ENCODE measurements around the gene DCTN4. TPM values are rescaled to one million over a fixed set of nuclear protein-coding genes. Genes with fewer than 3 reads are reported as not detected.

DCTN4 gene
- total RNA-seq, 1 experiment from 2014 or later: 48.5 TPM

DNA sequence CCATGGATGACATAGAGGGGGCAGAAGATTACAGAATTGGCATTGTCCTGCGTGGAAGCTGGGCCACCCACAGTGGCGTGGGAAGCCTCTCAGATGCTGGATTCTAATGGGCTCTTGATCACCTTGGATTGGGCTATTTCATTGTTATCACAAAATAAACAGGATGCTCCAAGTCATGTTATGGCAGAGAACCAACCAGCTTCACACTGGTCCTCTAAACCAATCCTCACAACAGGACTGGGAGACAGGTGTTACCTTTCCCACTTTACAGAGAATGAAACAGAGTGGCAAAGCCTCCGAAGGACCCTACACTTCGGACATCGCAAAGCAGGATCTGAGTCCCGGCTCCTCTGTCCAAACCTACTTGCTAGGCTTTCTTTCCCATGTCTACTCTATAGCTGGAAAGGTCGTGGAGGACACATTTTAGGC, 19.3 kb upstream of the DCTN4 start:
- Histone ChIP-seq H3K14ac (ENCODE audit: insufficient read depth, low read length) (peak overlapping the region; percentile 74), H3K56ac (ENCODE audit: insufficient read length, low read depth, low read length) (no peak overlapping the region), H3K27me3 (ENCODE audit: insufficient read depth, low read length) (peaks cover 4% of the 10 kb centered on the region; the same call in 1 of the 2 replicates), H4K20me1 (ENCODE audit: control insufficient read depth, insufficient read depth, insufficient read length) (no peaks in the 10 kb centered on the region), H2AFZ (ENCODE audit: low read length) (no peak overlapping the region), H2AK5ac (ENCODE audit: insufficient read length, low read length) (no peak overlapping the region), H2BK12ac (ENCODE audit: insufficient read length, low read depth, low read length) (peak overlapping the region; percentile 17), H2BK20ac (ENCODE audit: low read depth, low read length, poor library complexity, severe bottlenecking) (no peak overlapping the region), H4K91ac (ENCODE audit: insufficient read length, low read depth, low read length) (no peak overlapping the region), H3K4me1 (ENCODE audit: insufficient read depth, low read length) (peaks cover 28% of the 10 kb centered on the region), H3K23ac (ENCODE audit: insufficient read length, low read depth, low read length) (no peak overlapping the region), H3K23me2 (ENCODE audit: insufficient read length, low read depth, low read length, poor library complexity, severe bottlenecking) (peaks cover 13% of the 10 kb centered on the region), H3T11ph (ENCODE audit: low read length) (no peak overlapping the region), H4K5ac (ENCODE audit: insufficient read length, low read depth, low read length) (no peak overlapping the region), H2BK5ac (ENCODE audit: insufficient read length, low read length) (no peak overlapping the region), H3K4me2 (ENCODE audit: insufficient read depth, insufficient read length, low read length) (peak overlapping the region; percentile 95), H3K79me1 (ENCODE audit: insufficient read depth, low read depth, low read length, poor library complexity, severe bottlenecking) (no peaks in the 10 kb centered on the region), H2BK15ac (ENCODE audit: low read depth, low read length) (no peak overlapping the region), H3K18ac (ENCODE audit: insufficient read length, low read depth, low read length) (peak overlapping the region; percentile 81), H3K9ac (ENCODE audit: extremely low read depth, insufficient read length, low read length) (peak overlapping the region; percentile 84), H2BK120ac (ENCODE audit: low read depth, low read length, poor library complexity, severe bottlenecking) (no peak overlapping the region), H3K27ac (ENCODE audit: insufficient read length, low read depth, low read length) (no peak overlapping the region), H3K79me2 (ENCODE audit: insufficient read depth, low read length) (peaks cover 2% of the 10 kb centered on the region; the same call in 1 of the 2 replicates), H4K8ac (replicated peaks; ENCODE audit: insufficient read length, low read depth, low read length) (no peak overlapping the region), H3K4ac (ENCODE audit: low read depth, low read length) (no peak overlapping the region), H3K9me3 (ENCODE audit: control insufficient read depth, low read depth, low read length) (no peaks in the 10 kb centered on the region)
- H3K27ac Mint-ChIP-seq: peak overlapping the region in 2 of 3 experiments; percentile 49 to 82; a peak in 5 of 7 replicates
- DNase-seq: no peak
- H3K27me3 Mint-ChIP-seq (ENCODE audit: low read depth): peaks cover 46% of the 10 kb centered on the region
- H3K36me3 Mint-ChIP-seq (ENCODE audit: insufficient read depth in 1 of 3, low read depth in 3 of 3): peaks cover 13 to 14% (median 13%) of the 10 kb centered on the region in 3 experiments; a peak in 6 of 7 replicates
- H3K4me3 Mint-ChIP-seq: peak overlapping the region; percentile 89 to 99
- no CpG with 5 or more reads among the region's 7 CpGs for WGBS (ENCODE audit: extremely low coverage, insufficient read length, low lambda C conversion rate)
- H3K4me1 Mint-ChIP-seq: peaks cover 51 to 52% of the 10 kb centered on the region in 2 experiments
- H3K9me3 Mint-ChIP-seq: no peaks in the 10 kb centered on the region; a peak in 1 of 5 replicates
- TF ChIP-seq, protein P1, sequence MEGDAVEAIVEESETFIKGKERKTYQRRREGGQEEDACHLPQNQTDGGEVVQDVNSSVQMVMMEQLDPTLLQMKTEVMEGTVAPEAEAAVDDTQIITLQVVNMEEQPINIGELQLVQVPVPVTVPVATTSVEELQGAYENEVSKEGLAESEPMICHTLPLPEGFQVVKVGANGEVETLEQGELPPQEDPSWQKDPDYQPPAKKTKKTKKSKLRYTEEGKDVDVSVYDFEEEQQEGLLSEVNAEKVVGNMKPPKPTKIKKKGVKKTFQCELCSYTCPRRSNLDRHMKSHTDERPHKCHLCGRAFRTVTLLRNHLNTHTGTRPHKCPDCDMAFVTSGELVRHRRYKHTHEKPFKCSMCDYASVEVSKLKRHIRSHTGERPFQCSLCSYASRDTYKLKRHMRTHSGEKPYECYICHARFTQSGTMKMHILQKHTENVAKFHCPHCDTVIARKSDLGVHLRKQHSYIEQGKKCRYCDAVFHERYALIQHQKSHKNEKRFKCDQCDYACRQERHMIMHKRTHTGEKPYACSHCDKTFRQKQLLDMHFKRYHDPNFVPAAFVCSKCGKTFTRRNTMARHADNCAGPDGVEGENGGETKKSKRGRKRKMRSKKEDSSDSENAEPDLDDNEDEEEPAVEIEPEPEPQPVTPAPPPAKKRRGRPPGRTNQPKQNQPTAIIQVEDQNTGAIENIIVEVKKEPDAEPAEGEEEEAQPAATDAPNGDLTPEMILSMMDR (conservative IDR thresholded peaks at IDR 0.05): no peak

Measured in H9 (cell line).